ENCODE data around the gene OR6K3.
A peak's percentile ranks its signal among the peaks of the same experiment; 100 is the strongest.

OR6K3 gene

DNA sequence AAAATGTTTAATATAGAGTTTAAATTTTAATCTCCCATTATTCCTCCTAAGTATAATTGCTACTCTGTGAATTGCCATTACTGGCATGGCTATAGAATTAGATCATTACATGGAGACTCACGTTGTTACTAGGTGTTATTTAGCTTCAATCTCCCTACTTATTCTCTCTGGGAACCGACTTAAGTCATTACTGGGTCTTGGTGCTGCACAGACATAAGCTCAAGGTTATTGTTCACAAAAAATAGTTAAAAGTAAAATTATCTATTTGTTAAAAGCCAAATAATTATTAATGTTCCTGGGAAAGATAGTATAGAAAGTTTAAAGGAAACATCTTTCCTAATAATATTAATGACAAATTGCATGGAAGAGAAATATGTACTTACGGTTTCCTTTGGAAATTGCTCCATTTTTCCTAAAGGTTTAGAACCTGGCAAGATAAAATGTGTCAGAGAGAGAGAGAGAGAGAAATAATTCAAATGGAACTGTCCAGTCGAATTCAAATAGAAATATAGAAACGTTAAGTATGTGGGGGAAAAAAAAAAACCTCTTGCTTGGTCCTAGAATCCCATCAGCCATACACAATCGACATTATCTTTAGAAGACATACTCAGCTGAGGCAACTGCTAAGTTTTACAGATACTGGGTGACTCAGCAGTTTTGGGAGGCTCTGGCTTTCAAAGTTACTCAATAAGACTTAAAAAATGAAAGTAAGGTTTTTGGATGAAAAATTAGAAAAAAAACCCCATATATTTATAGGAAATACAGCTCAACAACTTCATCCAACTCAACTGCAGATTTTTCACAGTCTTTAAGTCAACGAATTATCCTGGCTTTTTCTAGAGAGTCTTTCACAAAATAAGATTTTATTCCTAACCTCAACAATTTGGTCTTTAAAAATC, 34.2 kb downstream of the OR6K3 start, which contains the start of gene SPTA1:
SPTA1 (minus strand) TSS at position 605 of the 899 bp plus-strand sequence; CDS start at position 407, 198 bp downstream.
- peak in 1 of 5 experiments; percentile 38 for DNase-seq

DNA sequence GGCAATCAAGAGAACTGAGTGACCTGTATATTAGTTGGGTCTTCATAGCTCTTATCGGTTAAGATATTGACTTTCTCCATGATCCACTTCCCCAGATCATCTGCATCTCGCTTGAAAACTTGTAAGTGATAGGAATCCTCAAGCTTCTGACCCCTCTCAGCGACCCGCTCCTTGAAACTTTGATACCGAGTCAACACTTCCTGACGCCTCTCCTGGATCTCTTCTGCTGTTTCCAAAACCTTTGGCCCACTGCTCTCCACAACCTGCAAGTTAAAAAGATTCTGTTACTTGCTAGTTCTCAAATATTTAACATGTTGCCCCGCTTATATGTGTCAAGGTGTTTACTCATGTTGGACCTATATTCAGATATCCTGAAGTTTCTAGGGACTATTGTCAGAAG, 35.4 kb downstream of the OR6K3 start:
- no peak for DNase-seq

DNA sequence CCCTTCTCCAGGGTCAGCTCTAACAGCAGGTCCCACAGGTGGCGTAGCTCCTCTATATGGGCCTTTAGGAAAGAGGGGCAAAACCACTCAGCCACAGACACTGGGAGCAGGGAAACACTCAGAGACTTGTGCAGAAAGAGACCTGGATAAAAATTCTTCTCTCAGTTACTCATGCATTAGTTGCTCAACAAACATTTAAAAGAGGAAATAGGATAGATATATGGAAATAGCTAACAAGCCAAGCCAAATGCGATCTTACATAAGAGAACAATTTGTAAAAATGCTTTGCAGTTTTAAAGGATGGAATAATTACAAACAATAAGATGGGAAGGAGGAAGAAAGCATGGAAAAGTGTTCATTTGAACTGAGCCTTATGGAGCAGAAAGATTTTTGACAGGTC, 38.9 kb downstream of the OR6K3 start:
- no peak for DNase-seq

GRCh38 chr1:158679289-158679688, 41.2 kb downstream of the OR6K3 start:
- no peak for DNase-seq

- peak in 1 of 5 experiments; percentile 36 for DNase-seq
Measured at GRCh38 chr1:158675563-158676323, 44.8 kb downstream of the OR6K3 start.

DNA sequence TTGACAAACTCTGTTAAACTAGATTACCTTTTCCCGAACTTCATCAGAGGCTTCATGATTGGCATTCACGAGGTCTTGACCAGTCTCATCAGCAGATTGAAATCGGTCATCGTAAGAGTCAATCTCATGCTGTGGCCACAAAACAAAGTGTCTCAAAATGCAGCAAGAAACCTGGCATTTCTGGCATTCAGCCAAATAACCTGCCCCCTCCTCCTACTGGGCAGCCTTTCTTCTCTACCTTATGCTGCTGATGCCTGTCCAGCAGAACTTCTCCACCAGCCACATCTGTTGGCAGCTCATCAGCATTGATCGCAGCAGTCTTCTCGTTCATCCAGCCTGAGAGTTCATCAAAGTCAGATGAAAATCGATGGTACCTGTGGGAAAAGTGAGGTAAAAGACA, 46.2 kb downstream of the OR6K3 start:
- no peak for DNase-seq

Measured in T-helper 2 cell (primary cell).